Fibroblast of mammary gland (primary cell): ENCODE data around the gene AK9.

ENCODE experiments used
- DNase-seq: peaks from one replicate; pipeline ENCODE4 v3.0.0-alpha.2; 2010; ENCODE audit warnings: low read depth
- H3K4me3 ChIP-seq: 2 replicates; pipeline ENCODE4 v1.5.1; 2011; ENCODE audit warnings: low read depth, mild to moderate bottlenecking, low read length, moderate library complexity; ENCODE audit not compliant: control insufficient read depth
- TF ChIP-seq, protein P1 (sequence below): conservative IDR thresholded peaks from 2 replicates; pipeline ENCODE4 v1.5.1; 2011; ENCODE audit warnings: low read depth, low read length, inconsistent platforms; ENCODE audit not compliant: control insufficient read depth, insufficient read depth

AK9 gene

DNA sequence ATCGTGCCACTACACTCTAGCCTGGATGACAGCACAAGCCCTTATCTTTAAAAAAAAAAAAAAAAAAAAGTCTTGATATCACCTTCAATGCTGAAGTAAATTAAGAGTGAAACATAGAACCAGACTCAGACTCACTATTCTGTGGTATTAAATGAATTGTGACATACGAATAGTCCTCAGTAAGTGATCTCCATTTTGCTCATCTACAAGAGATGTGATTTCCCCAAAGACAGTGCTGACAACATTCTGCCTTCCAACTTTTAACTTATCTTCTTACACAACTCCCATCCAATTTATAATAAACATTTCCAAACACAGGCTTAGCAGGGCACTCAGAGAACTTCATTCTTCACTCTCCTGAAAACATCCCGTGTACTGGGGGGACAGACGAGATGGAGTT lies 216.0 kb downstream of the AK9 start:
- H3K4me3 ChIP-seq: no peak overlapping the region
- TF ChIP-seq, protein P1, sequence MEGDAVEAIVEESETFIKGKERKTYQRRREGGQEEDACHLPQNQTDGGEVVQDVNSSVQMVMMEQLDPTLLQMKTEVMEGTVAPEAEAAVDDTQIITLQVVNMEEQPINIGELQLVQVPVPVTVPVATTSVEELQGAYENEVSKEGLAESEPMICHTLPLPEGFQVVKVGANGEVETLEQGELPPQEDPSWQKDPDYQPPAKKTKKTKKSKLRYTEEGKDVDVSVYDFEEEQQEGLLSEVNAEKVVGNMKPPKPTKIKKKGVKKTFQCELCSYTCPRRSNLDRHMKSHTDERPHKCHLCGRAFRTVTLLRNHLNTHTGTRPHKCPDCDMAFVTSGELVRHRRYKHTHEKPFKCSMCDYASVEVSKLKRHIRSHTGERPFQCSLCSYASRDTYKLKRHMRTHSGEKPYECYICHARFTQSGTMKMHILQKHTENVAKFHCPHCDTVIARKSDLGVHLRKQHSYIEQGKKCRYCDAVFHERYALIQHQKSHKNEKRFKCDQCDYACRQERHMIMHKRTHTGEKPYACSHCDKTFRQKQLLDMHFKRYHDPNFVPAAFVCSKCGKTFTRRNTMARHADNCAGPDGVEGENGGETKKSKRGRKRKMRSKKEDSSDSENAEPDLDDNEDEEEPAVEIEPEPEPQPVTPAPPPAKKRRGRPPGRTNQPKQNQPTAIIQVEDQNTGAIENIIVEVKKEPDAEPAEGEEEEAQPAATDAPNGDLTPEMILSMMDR: no peak
- no peak for DNase-seq

DNA sequence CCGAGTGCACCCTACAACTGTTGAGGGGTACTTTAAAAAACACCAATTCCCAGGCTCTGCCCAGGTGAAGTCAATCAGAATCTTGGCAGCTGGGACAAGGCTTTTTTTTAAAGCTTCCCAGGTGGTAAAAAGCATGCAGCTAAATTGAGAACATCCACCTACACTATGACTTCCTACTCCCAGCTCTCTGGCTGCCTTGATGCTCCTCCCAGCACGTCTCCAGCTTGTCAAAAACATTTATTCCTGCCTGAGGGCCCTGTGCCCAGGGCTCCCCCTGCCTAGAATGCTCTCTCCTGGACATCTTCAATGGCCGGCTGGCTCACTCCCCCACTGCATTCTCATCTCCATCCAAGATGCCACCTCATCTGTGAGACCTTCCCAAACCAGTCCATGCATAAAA lies 217.9 kb downstream of the AK9 start:
- H3K4me3 ChIP-seq: no peak overlapping the region
- no peak for DNase-seq
- TF ChIP-seq, protein P1: no peak

GRCh38 chr6:109472132-109472995 lies 218.6 kb downstream of the AK9 start:
- TF ChIP-seq, protein P1: no peak
- no peak overlapping the region for H3K4me3 ChIP-seq
- DNase-seq: no peak

DNA sequence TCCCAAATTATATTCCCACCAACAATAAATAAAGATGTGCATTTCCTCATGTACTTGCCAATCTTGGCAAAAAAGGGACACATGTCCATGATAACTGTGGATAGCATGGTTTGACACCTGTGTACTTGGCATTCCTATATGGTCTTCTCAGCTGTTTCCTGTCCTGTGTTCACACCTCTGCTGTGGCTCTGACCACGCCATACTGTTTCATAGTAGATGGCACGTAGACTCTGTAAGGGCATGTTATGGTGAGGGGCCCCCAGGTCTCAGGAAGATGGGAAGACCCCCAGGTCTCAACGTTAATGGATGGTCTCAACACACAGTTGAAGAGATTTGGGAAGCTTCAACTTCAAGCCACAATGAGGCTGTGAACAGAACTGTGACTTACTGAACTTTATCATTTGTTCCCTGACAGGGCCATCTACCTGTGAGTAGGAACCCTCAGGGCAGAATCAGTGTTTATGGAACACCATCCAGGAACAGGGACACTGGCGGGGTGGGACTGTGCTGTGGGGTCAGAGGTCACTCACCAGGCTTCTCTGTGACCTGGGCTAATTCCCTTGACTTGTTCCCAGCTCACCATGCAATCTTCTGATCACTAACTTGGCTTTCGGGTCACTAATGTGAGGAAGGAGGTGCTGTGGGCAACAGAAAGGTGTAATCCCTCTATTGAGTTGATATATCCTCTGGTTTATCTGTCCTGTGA lies 219.7 kb downstream of the AK9 start:
- TF ChIP-seq, protein P1: no peak
- no peak overlapping the region for H3K4me3 ChIP-seq
- no peak for DNase-seq

GRCh38 chr6:109469591-109470189 lies 221.3 kb downstream of the AK9 start:
- no peak for DNase-seq
- TF ChIP-seq, protein P1: no peak
- no peak overlapping the region for H3K4me3 ChIP-seq

DNA sequence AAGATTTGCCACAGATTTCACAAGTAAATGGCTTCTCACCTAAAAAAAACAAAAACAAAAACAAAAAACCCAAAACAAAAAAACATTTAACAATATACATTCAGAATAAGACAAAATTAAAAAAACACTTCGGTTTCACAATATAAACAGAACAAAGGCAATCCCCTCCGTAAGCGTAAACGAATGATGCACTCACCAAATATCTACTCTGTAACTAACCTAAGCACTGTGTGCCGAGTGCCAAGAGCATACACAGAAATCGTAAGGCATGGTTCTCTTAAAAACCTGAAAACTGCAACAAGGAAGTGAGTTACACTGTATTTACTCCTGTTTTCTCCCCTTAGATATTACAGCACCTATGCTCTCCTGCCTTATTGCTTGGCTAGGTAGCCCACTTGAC lies 223.3 kb downstream of the AK9 start:
- no peak overlapping the region for H3K4me3 ChIP-seq
- no peak for DNase-seq
- TF ChIP-seq, protein P1: no peak
